ENCODE results near the gene RNF146. TPM values are rescaled to one million over a fixed set of nuclear protein-coding genes. Genes with fewer than 3 reads are reported as not detected.
"Not testable (repeated sequence)": the region's sequence is repeated elsewhere in the genome, so short reads cannot be mapped to it uniquely, and the experiment has no call there.

The RNF146 gene
- total and polyA plus RNA-seq, 11 donors, result 25.5 to 78.9 (median 45.3) TPM

- peak overlapping the region in 1 of 12 donors; percentile 44 for H3K27ac ChIP-seq
- ATAC-seq, result no peak
- no peak for DNase-seq
- H3K4me1 ChIP-seq, result peaks cover 0 to 8% (median 0%) of the 10 kb centered on the region in 12 donors
- peaks cover 0 to 64% (median 43%) of the 10 kb centered on the region in 9 donors for H3K36me3 ChIP-seq
- WGBS, 4 donors, result 75 to 94% (median 77%) methylated on average over 6 of the region's 6 CpGs
- no peaks in the 10 kb centered on the region for H3K27me3 ChIP-seq
- TF ChIP-seq POLR2A (IDR thresholded peaks at IDR 0.05), result no peak
- no peak for TF ChIP-seq CTCF (IDR thresholded peaks at IDR 0.05)
- intact Hi-C loops (cut with DNase I), result loop anchor here in 1 of 10 donors (10.0 kb wide), 1 partner anchor 97 kb away; no protein-coding TSS in a partner anchor
- peak overlapping the region in 1 of 12 donors; percentile 1 for H3K4me3 ChIP-seq
- no peaks in the 10 kb centered on the region for H3K9me3 ChIP-seq
Measured at GRCh38 chr6:127317388-127318128, 50.9 kb downstream of the RNF146 start.

GRCh38 chr6:127319686-127320085, 53.0 kb downstream of the RNF146 start:
- DNase-seq, result no peak
- H3K27ac ChIP-seq, result no peak overlapping the region
- TF ChIP-seq CTCF (IDR thresholded peaks at IDR 0.05) (no peak), POLR2A (IDR thresholded peaks at IDR 0.05) (no peak)
- no peaks in the 10 kb centered on the region for H3K27me3 ChIP-seq
- ATAC-seq, result no peak
- H3K9me3 ChIP-seq, result no peaks in the 10 kb centered on the region
- peaks cover 0 to 64% (median 27%) of the 10 kb centered on the region in 9 donors for H3K36me3 ChIP-seq
- no peak overlapping the region for H3K4me3 ChIP-seq
- intact Hi-C loops (cut with DNase I), result loop anchor here in 1 of 10 donors (10.0 kb wide), 1 partner anchor 95 kb away; no protein-coding TSS in a partner anchor
- 94 to 100% (median 100%) methylated on average over 1 of the region's 1 CpG for WGBS, 4 donors
- H3K4me1 ChIP-seq, result peaks cover 0 to 8% (median 0%) of the 10 kb centered on the region in 12 donors

- H3K27ac ChIP-seq, result no peak overlapping the region
- no peaks in the 10 kb centered on the region for H3K27me3 ChIP-seq
- TF ChIP-seq CTCF (IDR thresholded peaks at IDR 0.05) (no peak), POLR2A (IDR thresholded peaks at IDR 0.05) (no peak)
- peaks cover 0 to 6% (median 0%) of the 10 kb centered on the region in 12 donors for H3K4me1 ChIP-seq
- H3K36me3 ChIP-seq, result peaks cover 0 to 74% (median 41%) of the 10 kb centered on the region in 9 donors
- intact Hi-C loops (cut with DNase I), result no loop called here
- ATAC-seq (no peak), DNase-seq (no peak)
- no peaks in the 10 kb centered on the region for H3K9me3 ChIP-seq
- H3K4me3 ChIP-seq, result no peak overlapping the region
Measured at GRCh38 chr6:127328043-127328609, 61.5 kb downstream of the RNF146 start.

- Histone ChIP-seq H3K36me3 (peaks cover 0 to 44% (median 24%) of the 10 kb centered on the region in 9 donors), H3K4me1 (peaks cover 0 to 16% (median 0%) of the 10 kb centered on the region in 12 donors)
- H3K27ac ChIP-seq; intact Hi-C loops (cut with DNase I); H3K4me3 ChIP-seq; H3K27me3 ChIP-seq; H3K9me3 ChIP-seq; ATAC-seq; DNase-seq: not testable (repeated sequence)
- 72 to 94% (median 85%) methylated on average over 3 of the region's 3 CpGs for WGBS, 4 donors
Measured at GRCh38 chr6:127331256-127331655, 64.6 kb downstream of the RNF146 start.

Data from heart left ventricle (tissue), 16 donors.